Loucy (cell line): ENCODE measurements around the gene AGBL1.
"Not testable (repeated sequence)": the region's sequence is repeated elsewhere in the genome, so short reads cannot be mapped to it uniquely, and the experiment has no call there.

Source experiments
- H2AFZ ChIP-seq: fragments of 200-600 bp; sonication (generic); 2 replicates; pipeline ENCODE4 v1.6.0; 2016; ENCODE audit warnings: antibody characterized with exemption, mild to moderate bottlenecking, low read length, moderate library complexity
- H3F3A ChIP-seq: fragments of 200-600 bp; 2 replicates; pipeline ENCODE4 v1.6.0; 2016; ENCODE audit warnings: antibody characterized with exemption, low read depth, mild to moderate bottlenecking
- H3K27me3 ChIP-seq: fragments of 200-600 bp; sonication (generic); 2 replicates; pipeline ENCODE4 v1.6.1; 2014; ENCODE audit warnings: low read length, mild to moderate bottlenecking; ENCODE audit not compliant: insufficient read depth, poor library complexity, severe bottlenecking
- H3K36me3 ChIP-seq: fragments of 200-600 bp; sonication (generic); 2 replicates; pipeline ENCODE4 v1.6.1; 2016; ENCODE audit warnings: low read length; ENCODE audit not compliant: insufficient read depth
- H3K4me1 ChIP-seq: fragments of 200-600 bp; sonication (generic); 2 replicates; pipeline ENCODE4 v1.5.1; 2014; ENCODE audit warnings: low read length, mild to moderate bottlenecking; ENCODE audit not compliant: insufficient read depth, poor library complexity, severe bottlenecking
- H3K4me2 ChIP-seq: fragments of 200-600 bp; sonication (generic); 2 replicates; pipeline ENCODE4 v1.6.0; 2014; ENCODE audit warnings: antibody characterized with exemption, low read length, low read depth, mild to moderate bottlenecking; ENCODE audit not compliant: poor library complexity, severe bottlenecking
- H3K4me3 ChIP-seq: fragments of 200-600 bp; sonication (generic); 2 replicates; pipeline ENCODE4 v1.5.1; 2014; ENCODE audit warnings: low read length, mild to moderate bottlenecking, mixed read lengths; ENCODE audit not compliant: poor library complexity, severe bottlenecking
- H3K79me2 ChIP-seq: fragments of 200-600 bp; sonication (generic); 2 replicates; pipeline ENCODE4 v1.6.1; 2014; ENCODE audit warnings: low read length; ENCODE audit not compliant: insufficient read depth
- H3K9ac ChIP-seq: fragments of 200-600 bp; sonication (generic); 2 replicates; pipeline ENCODE4 v1.6.0; 2014; ENCODE audit warnings: mild to moderate bottlenecking, low read depth, low read length, moderate library complexity; ENCODE audit not compliant: poor library complexity, severe bottlenecking
- H3K9me2 ChIP-seq: fragments of 200-600 bp; sonication (generic); replicated peaks from 2 replicates; pipeline ENCODE4 v1.6.1; 2016; ENCODE audit warnings: low read depth, low read length, mixed read lengths
- H3K9me3 ChIP-seq: fragments of 200-600 bp; sonication (generic); 2 replicates; pipeline ENCODE4 v1.6.1; 2014; ENCODE audit warnings: mild to moderate bottlenecking, antibody characterized with exemption, low read length, low read depth; ENCODE audit not compliant: insufficient read depth
- H4K20me1 ChIP-seq: fragments of 200-600 bp; sonication (generic); 2 replicates; pipeline ENCODE4 v1.6.0; 2014; ENCODE audit warnings: antibody characterized with exemption, low read length, mild to moderate bottlenecking; ENCODE audit not compliant: insufficient read depth, poor library complexity, severe bottlenecking
- EZH2phosphoT487 ChIP-seq: fragments of 200-600 bp; IDR thresholded peaks from 2 replicates; pipeline ENCODE4 v1.6.1; 2018; ENCODE audit warnings: antibody characterized with exemption, mild to moderate bottlenecking, moderate library complexity, borderline replicate concordance
- TF ChIP-seq, protein P1 (sequence below): fragments of 200-600 bp; sonication (generic); conservative IDR thresholded peaks from 2 replicates; pipeline ENCODE4 v1.5.1; 2014; ENCODE audit warnings: mild to moderate bottlenecking, antibody characterized with exemption, low read length

The AGBL1 gene

GRCh38 chr15:86875067-86875466, 795.4 kb downstream of the AGBL1 start:
- H3K9ac ChIP-seq, result no peak overlapping the region
- no peaks in the 10 kb centered on the region for H3K9me2 ChIP-seq
- H3K36me3 ChIP-seq, result no peaks in the 10 kb centered on the region
- H3K4me1 ChIP-seq, result no peaks in the 10 kb centered on the region
- no peaks in the 10 kb centered on the region for H3K27me3 ChIP-seq
- H2AFZ ChIP-seq, result no peak overlapping the region
- no peaks in the 10 kb centered on the region for H3K79me2 ChIP-seq
- no peak overlapping the region for H3K4me2 ChIP-seq
- no peak overlapping the region for H3K4me3 ChIP-seq
- H4K20me1 ChIP-seq, result no peaks in the 10 kb centered on the region
- TF ChIP-seq, protein P1, sequence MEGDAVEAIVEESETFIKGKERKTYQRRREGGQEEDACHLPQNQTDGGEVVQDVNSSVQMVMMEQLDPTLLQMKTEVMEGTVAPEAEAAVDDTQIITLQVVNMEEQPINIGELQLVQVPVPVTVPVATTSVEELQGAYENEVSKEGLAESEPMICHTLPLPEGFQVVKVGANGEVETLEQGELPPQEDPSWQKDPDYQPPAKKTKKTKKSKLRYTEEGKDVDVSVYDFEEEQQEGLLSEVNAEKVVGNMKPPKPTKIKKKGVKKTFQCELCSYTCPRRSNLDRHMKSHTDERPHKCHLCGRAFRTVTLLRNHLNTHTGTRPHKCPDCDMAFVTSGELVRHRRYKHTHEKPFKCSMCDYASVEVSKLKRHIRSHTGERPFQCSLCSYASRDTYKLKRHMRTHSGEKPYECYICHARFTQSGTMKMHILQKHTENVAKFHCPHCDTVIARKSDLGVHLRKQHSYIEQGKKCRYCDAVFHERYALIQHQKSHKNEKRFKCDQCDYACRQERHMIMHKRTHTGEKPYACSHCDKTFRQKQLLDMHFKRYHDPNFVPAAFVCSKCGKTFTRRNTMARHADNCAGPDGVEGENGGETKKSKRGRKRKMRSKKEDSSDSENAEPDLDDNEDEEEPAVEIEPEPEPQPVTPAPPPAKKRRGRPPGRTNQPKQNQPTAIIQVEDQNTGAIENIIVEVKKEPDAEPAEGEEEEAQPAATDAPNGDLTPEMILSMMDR, result no peak
- no peak for TF ChIP-seq EZH2phosphoT487
- H3F3A ChIP-seq, result no peaks in the 10 kb centered on the region
- no peaks in the 10 kb centered on the region for H3K9me3 ChIP-seq

- no peaks in the 10 kb centered on the region for H3K36me3 ChIP-seq
- H4K20me1 ChIP-seq, result no peaks in the 10 kb centered on the region
- H3K9ac ChIP-seq, result no peak overlapping the region
- H3K4me1 ChIP-seq, result no peaks in the 10 kb centered on the region
- no peak overlapping the region for H3K4me3 ChIP-seq
- no peaks in the 10 kb centered on the region for H3K9me3 ChIP-seq
- TF ChIP-seq EZH2phosphoT487, result no peak
- TF ChIP-seq, protein P1, result no peak
- H3K9me2 ChIP-seq, result no peaks in the 10 kb centered on the region
- H3K79me2 ChIP-seq, result no peaks in the 10 kb centered on the region
- no peak overlapping the region for H3K4me2 ChIP-seq
- H2AFZ ChIP-seq, result no peak overlapping the region
- no peaks in the 10 kb centered on the region for H3K27me3 ChIP-seq
- no peaks in the 10 kb centered on the region for H3F3A ChIP-seq
Observed at GRCh38 chr15:86876387-86876944, 796.8 kb downstream of the AGBL1 start.

GRCh38 chr15:86877171-86877631, 797.5 kb downstream of the AGBL1 start:
- H3K4me1 ChIP-seq, result no peaks in the 10 kb centered on the region
- H3K36me3 ChIP-seq, result no peaks in the 10 kb centered on the region
- H3K9me2 ChIP-seq, result no peaks in the 10 kb centered on the region
- no peaks in the 10 kb centered on the region for H3K9me3 ChIP-seq
- no peaks in the 10 kb centered on the region for H3K27me3 ChIP-seq
- no peak overlapping the region for H3K4me2 ChIP-seq
- H3F3A ChIP-seq, result no peaks in the 10 kb centered on the region
- TF ChIP-seq EZH2phosphoT487, result no peak
- H3K79me2 ChIP-seq, result no peaks in the 10 kb centered on the region
- no peak overlapping the region for H3K9ac ChIP-seq
- H2AFZ ChIP-seq, result no peak overlapping the region
- no peak overlapping the region for H3K4me3 ChIP-seq
- H4K20me1 ChIP-seq, result no peaks in the 10 kb centered on the region

GRCh38 chr15:86878844-86879243, 799.2 kb downstream of the AGBL1 start:
- H3K9me3 ChIP-seq, H3K9me2 ChIP-seq: not testable (repeated sequence)

More at GRCh38 chr15:86878844-86879243, 799.2 kb downstream of the AGBL1 start:
- H3K4me3 ChIP-seq, H4K20me1 ChIP-seq, H2AFZ ChIP-seq, H3K36me3 ChIP-seq, H3K4me2 ChIP-seq, H3K9ac ChIP-seq, H3K79me2 ChIP-seq, H3F3A ChIP-seq, H3K4me1 ChIP-seq, H3K27me3 ChIP-seq: not testable (repeated sequence)
